GM12875 (cell line): ENCODE data around the gene FRMD4A.

Source experiments
- H3K4me3 ChIP-seq: one replicate; pipeline ENCODE4 v1.5.1; 2011; ENCODE audit warnings: low read depth, low read length, control low read depth
- TF ChIP-seq, protein P1 (sequence below): IDR thresholded peaks from 2 replicates; pipeline ENCODE4 v1.5.1; 2011; ENCODE audit warnings: low read depth, mild to moderate bottlenecking, control low read depth, inconsistent platforms, low read length, moderate library complexity, borderline replicate concordance; ENCODE audit not compliant: insufficient read depth

The FRMD4A gene

DNA sequence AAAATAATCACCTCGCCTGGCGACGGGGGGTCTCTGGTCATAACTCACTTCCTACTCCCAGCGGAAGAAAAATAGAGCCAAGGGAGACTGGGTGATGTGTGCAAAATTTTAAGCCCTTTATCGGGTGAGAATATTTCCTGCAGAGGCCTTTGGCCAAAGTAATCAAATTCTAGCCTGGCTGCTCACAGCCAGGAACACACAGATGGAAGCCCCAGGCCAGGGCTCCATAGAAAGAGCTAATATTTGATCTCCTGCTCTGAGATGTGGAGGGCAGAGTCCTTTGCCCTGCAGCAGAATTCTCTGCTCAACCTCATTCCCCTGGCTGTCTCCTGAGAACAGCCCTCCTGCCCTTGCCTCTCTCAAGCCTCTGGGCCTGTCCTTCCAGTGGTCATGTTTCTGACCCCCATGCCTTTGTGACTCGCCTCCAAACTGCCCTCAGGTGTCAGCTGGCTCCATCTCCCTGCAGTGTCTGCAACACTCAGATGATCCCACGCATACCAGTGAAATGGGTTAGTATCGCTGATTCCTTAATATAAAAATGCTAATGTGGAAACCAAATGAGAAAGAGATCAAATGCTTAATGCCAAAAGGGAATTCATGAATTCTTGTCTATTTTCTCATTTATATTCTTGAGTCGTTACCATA lies 34.5 kb downstream of the FRMD4A start:
- H3K4me3 ChIP-seq = no peak overlapping the region
- TF ChIP-seq, protein P1, sequence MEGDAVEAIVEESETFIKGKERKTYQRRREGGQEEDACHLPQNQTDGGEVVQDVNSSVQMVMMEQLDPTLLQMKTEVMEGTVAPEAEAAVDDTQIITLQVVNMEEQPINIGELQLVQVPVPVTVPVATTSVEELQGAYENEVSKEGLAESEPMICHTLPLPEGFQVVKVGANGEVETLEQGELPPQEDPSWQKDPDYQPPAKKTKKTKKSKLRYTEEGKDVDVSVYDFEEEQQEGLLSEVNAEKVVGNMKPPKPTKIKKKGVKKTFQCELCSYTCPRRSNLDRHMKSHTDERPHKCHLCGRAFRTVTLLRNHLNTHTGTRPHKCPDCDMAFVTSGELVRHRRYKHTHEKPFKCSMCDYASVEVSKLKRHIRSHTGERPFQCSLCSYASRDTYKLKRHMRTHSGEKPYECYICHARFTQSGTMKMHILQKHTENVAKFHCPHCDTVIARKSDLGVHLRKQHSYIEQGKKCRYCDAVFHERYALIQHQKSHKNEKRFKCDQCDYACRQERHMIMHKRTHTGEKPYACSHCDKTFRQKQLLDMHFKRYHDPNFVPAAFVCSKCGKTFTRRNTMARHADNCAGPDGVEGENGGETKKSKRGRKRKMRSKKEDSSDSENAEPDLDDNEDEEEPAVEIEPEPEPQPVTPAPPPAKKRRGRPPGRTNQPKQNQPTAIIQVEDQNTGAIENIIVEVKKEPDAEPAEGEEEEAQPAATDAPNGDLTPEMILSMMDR = no peak

DNA sequence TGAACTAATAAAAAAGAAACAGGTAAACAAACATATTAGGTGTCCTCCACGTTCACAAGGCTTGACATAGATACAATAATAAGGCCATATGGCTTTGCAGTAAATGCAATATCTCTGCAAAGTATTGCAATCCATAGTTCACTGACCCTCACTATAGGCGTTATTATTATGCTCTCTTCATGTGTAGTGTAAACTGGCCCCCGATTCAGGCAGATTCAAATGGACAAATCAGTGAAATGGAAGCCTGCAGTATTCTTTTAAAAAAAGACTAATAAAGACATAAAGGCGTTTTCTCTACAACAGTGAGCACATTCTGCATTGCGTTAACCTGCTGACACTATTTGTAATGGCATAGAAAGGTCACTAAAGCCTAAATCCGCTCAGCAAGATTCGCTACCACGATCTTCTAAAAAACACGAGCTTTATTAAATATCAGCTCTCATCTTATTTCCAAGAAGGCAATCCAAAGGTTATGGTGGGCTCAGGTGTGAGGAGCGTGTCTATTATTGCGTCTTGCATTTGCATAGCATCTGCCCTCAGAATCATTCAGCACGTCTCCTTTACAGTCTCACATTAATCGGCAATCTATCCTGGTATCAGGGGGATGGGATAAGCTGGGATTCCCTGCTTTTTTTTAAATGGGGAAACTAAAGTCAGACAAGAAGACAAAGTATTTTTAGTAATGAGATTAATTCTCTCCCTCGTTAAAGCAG lies 36.2 kb downstream of the FRMD4A start:
- TF ChIP-seq, protein P1 = no peak
- H3K4me3 ChIP-seq = no peak overlapping the region

DNA sequence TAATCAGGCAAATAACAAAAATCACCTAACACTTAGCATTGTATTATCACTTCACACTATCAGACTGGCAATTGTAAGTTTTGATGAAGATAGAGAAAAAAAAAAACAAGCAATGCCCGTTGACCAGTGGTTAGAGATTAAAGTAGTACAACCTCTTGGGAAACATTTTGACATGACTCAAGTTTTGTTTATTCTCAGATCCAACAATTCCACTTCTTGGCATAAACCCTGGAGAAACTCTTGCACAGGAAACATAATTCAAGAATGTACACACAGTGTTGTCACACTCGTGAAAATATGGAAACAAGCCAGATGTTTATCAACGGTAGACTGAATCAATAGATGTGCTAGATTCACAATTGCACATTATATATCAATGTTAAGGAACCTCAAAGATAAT lies 37.2 kb downstream of the FRMD4A start:
- no peak overlapping the region for H3K4me3 ChIP-seq
- TF ChIP-seq, protein P1 = no peak

DNA sequence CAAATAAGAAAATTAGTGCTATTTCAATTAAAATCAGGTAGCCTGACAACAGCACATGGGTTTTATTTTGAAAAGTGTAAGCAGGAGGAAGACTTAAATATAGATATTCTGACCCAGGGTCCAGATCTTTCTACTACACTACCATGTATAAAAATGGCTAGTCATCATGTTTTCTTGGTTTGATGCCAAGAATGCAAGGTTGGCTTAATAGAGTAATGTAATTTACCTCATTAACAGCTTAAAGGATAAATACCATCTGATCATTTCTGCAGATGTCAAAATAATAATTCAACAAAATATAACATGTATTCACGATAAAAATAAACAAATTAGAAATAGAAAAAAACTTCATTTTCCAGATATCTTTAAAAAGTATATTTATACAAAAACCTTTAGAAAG lies 39.4 kb downstream of the FRMD4A start:
- TF ChIP-seq, protein P1 = no peak
- no peak overlapping the region for H3K4me3 ChIP-seq

DNA sequence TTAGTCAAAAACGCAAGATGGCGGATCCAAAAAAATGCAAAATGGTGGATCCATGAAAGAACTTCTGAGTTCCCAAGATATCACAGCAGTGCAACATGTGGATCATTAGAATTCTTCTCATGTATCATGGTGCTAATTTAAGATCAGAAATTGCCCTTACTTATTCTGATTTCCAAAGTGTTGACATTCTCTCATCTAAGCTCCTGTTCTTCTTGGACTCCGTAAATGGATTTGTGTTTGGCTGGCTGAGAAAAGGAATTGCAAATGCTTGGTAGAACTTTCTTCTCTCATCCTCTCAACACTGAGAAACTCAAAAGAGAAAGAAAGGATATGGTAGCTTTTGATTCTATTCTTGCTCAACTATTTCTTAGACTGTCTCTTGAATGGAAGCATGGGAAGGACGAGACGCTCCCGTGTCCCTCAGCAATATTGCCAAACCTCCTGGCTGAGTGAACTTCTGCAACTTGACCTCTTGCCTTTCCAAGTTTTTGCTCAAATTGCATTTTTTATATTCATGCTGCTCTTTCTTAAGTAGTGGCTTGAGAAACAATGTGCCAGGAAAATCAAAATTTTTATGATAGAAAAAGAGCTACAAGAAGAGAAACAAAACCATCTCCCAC lies 44.7 kb downstream of the FRMD4A start:
- no peak overlapping the region for H3K4me3 ChIP-seq
- TF ChIP-seq, protein P1 = no peak

DNA sequence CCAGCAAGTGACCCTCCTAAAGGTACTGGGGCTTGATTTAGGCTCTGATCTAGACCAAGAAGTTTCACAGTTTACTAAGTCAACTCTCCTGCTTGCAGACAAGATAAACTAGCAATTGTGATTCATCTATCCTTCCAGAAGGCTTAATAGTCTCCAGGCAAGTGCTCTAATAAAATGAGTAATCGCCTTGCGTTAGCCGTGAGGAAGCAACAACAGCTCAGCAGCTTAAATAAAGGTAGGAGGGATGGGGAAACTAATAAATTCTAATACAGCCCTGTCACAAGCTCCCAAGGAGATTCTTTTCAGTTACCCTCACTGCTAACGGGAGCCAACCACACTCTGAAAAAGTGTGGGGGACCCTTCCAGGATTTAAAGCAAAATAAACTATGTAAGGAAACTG lies 48.4 kb downstream of the FRMD4A start:
- no peak overlapping the region for H3K4me3 ChIP-seq
- TF ChIP-seq, protein P1 = no peak

DNA sequence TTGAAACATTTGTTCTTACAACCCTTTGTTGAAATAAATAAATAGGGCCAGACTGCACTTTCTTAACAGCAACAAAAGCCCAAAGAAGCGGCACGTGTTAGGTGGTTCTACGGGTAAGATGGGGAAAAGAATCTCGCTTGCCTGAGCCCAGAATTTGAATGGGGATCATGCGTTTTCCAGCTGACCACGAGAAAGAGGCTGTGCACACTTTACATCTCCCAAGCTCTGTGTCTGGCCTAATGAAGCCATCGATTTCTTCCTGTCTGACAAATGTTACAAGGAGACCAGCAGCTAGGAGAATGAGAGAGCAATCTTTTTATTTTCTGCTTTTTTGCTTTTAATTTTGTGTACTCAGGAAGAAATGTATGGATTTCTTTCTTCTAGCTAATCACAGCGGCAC lies 52.2 kb downstream of the FRMD4A start:
- TF ChIP-seq, protein P1 = no peak

More for the DNA sequence above, 52.2 kb downstream of the FRMD4A start:
- H3K4me3 ChIP-seq = no peak overlapping the region
